Activated CD4-positive, alpha-beta T cell treated with anti-CD3 and anti-CD28 coated beads, Interleukin-2, amount 10 ng/mL, durations not matched to agents 24 days and 14 days (primary cell): Measurements from ENCODE around the gene AFG1L. TPM values are rescaled to one million over a fixed set of nuclear protein-coding genes. Genes with fewer than 3 reads are reported as not detected.
"Not testable (repeated sequence)": the region's sequence is repeated elsewhere in the genome, so short reads cannot be mapped to it uniquely, and the experiment has no call there.

Experiments
- DNase-seq: peaks from one replicate; pipeline ENCODE4 v3.0.0; 2022
- H3K27ac Mint-ChIP-seq: one replicate; pipeline ENCODE4 v1.8.0; 2022; ENCODE audit warnings: mild to moderate bottlenecking, mixed read lengths
- H3K27me3 Mint-ChIP-seq: one replicate; pipeline ENCODE4 v1.8.0; 2022; ENCODE audit warnings: mixed read lengths
- H3K36me3 Mint-ChIP-seq: one replicate; pipeline ENCODE4 v1.8.0; 2022; ENCODE audit warnings: low read depth, mild to moderate bottlenecking, mixed read lengths
- H3K4me1 Mint-ChIP-seq: one replicate; pipeline ENCODE4 v1.8.0; 2021; ENCODE audit warnings: mixed read lengths
- H3K4me3 Mint-ChIP-seq: one replicate; pipeline ENCODE4 v1.8.0; 2022; ENCODE audit warnings: mild to moderate bottlenecking, moderate library complexity, mixed read lengths
- H3K9me3 Mint-ChIP-seq: one replicate; pipeline ENCODE4 v1.8.0; 2021; ENCODE audit warnings: mixed read lengths
- intact Hi-C: fragments of 100-400 bp; cut with micrococcal nuclease; formaldehyde crosslinking; loops from one replicate; pipeline ENCODE4 v1.15.1; 2023
- total RNA-seq: library from RNA; stranded (reverse); gene quantifications from 2 replicates; pipeline ENCODE4 v1.2.3, GENCODE V29; 2022

AFG1L gene
- total RNA-seq, 1 donor from 2014 or later = 6.3 TPM

- no peaks in the 10 kb centered on the region for H3K4me1 Mint-ChIP-seq
These were observed 73.7 kb downstream of the AFG1L start for GRCh38 chr6:108368431-108369030.

DNA sequence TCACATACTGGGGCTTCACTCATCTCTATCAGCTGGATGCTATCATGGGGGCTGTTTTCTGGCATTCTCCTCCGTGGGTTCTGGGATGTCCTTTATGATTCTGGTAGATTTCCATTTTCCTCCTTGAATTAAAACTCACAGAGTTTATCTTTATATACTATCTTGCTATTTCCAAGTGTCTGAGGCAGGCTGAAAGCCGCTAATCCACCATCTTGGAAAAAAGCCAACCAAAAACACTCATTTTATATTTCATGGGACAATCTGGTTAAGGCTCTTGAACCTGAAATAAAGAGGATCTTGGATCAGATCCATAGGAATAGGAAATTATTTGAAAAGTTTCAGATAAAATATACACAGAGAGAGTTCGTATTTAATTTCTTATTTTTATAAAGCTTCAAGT is 86.0 kb downstream of the AFG1L start:
- H3K4me3 Mint-ChIP-seq = no peak overlapping the region
- H3K36me3 Mint-ChIP-seq = no peaks in the 10 kb centered on the region

More at GRCh38 chr6:108368431-108369030, 73.7 kb downstream of the AFG1L start:
- DNase-seq = no peak
- no peaks in the 10 kb centered on the region for H3K9me3 Mint-ChIP-seq
- H3K4me3 Mint-ChIP-seq = no peak overlapping the region
- intact Hi-C loops = no loop called here
- H3K27me3 Mint-ChIP-seq = peaks cover 6% of the 10 kb centered on the region
- peaks cover 2% of the 10 kb centered on the region for H3K36me3 Mint-ChIP-seq
- no peak overlapping the region for H3K27ac Mint-ChIP-seq

GRCh38 chr6:108383981-108384380 is 89.1 kb downstream of the AFG1L start:
- H3K9me3 Mint-ChIP-seq = no peaks in the 10 kb centered on the region
- no peaks in the 10 kb centered on the region for H3K27me3 Mint-ChIP-seq
- no peaks in the 10 kb centered on the region for H3K4me1 Mint-ChIP-seq
- H3K4me3 Mint-ChIP-seq = no peak overlapping the region
- H3K27ac Mint-ChIP-seq = no peak overlapping the region
- H3K36me3 Mint-ChIP-seq = no peaks in the 10 kb centered on the region
- no peak for DNase-seq
- intact Hi-C loops = no loop called here

More for the DNA sequence above, 86.0 kb downstream of the AFG1L start:
- Mint-ChIP-seq H3K27ac (no peak overlapping the region), H3K9me3 (no peaks in the 10 kb centered on the region), H3K4me1 (no peaks in the 10 kb centered on the region), H3K27me3 (no peaks in the 10 kb centered on the region)
- intact Hi-C loops = no loop called here
- DNase-seq = no peak

DNA sequence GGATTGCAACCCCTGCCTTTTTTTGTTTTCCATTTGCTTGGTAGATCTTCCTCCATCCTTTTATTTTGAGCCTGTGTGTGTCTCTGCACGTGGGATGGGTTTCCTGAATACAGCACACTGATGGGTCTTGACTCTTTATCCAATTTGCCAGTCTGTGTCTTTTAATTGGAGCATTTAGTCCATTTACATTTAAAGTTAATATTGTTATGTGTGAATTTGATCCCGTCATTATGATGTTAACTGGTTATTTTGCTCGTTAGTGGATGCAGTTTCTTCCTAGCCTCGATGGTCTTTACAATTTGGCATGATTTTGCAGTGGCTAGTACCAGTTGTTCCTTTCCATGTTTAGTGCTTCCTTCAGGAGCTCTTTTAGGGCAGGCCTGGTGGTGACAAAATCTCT is 94.3 kb downstream of the AFG1L start:
- H3K9me3 Mint-ChIP-seq, H3K27me3 Mint-ChIP-seq, intact Hi-C loops, DNase-seq, H3K27ac Mint-ChIP-seq, H3K4me1 Mint-ChIP-seq, H3K36me3 Mint-ChIP-seq, H3K4me3 Mint-ChIP-seq: not testable (repeated sequence)

GRCh38 chr6:108395297-108395696 is 100.4 kb downstream of the AFG1L start:
- intact Hi-C loops = no loop called here

GRCh38 chr6:108403236-108403635 is 108.4 kb downstream of the AFG1L start:
- Mint-ChIP-seq H3K9me3 (no peaks in the 10 kb centered on the region), H3K27ac (no peak overlapping the region), H3K36me3 (no peaks in the 10 kb centered on the region), H3K4me1 (no peaks in the 10 kb centered on the region), H3K4me3 (no peak overlapping the region), H3K27me3 (peaks cover 3% of the 10 kb centered on the region)
- intact Hi-C loops = no loop called here
- no peak for DNase-seq

More at GRCh38 chr6:108395297-108395696, 100.4 kb downstream of the AFG1L start:
- no peaks in the 10 kb centered on the region for H3K9me3 Mint-ChIP-seq
- no peaks in the 10 kb centered on the region for H3K4me1 Mint-ChIP-seq
- H3K27me3 Mint-ChIP-seq = peaks cover 12% of the 10 kb centered on the region
- no peaks in the 10 kb centered on the region for H3K36me3 Mint-ChIP-seq
- H3K27ac Mint-ChIP-seq = no peak overlapping the region
- no peak for DNase-seq
- H3K4me3 Mint-ChIP-seq = no peak overlapping the region

DNA sequence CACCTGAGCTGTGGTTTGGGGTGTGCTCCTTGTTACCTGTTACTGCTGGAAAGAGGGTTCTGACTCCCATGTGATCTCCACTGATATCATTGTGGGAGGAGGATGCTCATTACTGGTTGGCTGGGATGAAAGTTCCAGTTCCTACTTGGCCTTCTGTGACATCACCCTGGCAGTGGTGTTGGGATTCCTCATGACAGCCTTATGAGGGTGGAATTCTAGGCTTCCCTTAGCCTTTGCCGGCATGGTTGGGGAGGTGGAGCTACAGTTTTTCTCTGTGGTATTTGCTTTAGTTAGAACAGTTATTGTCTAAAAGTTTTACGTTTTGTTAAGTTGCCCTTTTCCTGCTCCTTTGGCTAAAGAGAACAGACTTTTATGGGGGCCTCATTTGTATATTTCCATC is 112.1 kb downstream of the AFG1L start:
- no peaks in the 10 kb centered on the region for H3K36me3 Mint-ChIP-seq
- peaks cover 2% of the 10 kb centered on the region for H3K9me3 Mint-ChIP-seq
- H3K27me3 Mint-ChIP-seq = peaks cover 3% of the 10 kb centered on the region
- no peak for DNase-seq
- H3K4me1 Mint-ChIP-seq = no peaks in the 10 kb centered on the region
- intact Hi-C loops = no loop called here
- no peak overlapping the region for H3K4me3 Mint-ChIP-seq
- no peak overlapping the region for H3K27ac Mint-ChIP-seq

DNA sequence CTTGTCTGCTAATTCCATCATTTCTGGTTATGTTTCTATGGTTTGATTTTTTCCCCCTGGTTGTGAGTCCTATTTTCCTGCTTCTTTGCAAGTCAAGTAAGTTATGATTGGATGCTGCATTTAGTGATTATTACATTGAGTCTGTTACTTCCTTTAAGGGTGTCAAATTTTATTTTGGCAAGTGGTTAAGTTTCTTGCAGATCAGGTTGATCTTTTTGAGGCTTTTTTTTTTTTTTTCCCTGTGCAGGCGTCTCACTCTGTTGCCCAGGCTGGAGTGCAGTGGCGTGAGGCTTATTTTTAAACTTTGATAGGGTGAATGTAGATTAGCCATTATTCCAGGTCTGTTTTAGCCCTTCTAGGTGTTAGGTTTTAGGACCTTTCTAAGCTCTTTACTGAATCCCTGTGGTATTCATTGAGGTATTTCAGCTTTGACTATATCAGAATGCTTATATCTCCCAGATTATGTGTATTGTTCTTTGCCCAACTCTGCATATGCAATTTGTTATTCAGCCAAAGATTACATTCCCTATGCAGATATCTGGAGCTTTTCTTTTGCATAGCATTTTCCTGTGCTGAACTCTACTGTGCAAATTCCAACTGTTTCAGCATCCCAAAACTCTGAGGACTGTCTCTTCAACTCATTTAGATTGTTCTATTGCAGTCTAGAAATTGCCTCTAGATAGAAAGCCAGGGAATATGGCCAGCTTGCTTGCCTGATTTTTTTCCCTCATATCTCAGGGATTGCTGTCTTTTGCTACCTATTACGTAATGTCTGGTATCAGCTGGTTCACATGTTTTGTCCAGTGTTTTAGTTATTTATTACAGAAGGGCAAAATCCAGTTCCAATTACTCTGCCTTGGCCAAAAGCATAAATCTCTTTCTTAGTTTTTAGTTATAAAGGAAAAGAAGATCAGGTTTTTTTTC is 113.3 kb downstream of the AFG1L start:
- Mint-ChIP-seq H3K4me3 (no peak overlapping the region), H3K27ac (no peak overlapping the region), H3K9me3 (peaks cover 6% of the 10 kb centered on the region), H3K4me1 (no peaks in the 10 kb centered on the region), H3K36me3 (no peaks in the 10 kb centered on the region), H3K27me3 (peaks cover 3% of the 10 kb centered on the region)
- intact Hi-C loops = no loop called here
- DNase-seq = no peak

GRCh38 chr6:108408861-108409260 is 114.0 kb downstream of the AFG1L start:
- H3K27ac Mint-ChIP-seq = no peak overlapping the region
- H3K4me3 Mint-ChIP-seq = no peak overlapping the region
- H3K4me1 Mint-ChIP-seq = no peaks in the 10 kb centered on the region
- H3K27me3 Mint-ChIP-seq = peaks cover 10% of the 10 kb centered on the region
- DNase-seq = no peak
- peaks cover 13% of the 10 kb centered on the region for H3K9me3 Mint-ChIP-seq
- H3K36me3 Mint-ChIP-seq = no peaks in the 10 kb centered on the region
- intact Hi-C loops = no loop called here

DNA sequence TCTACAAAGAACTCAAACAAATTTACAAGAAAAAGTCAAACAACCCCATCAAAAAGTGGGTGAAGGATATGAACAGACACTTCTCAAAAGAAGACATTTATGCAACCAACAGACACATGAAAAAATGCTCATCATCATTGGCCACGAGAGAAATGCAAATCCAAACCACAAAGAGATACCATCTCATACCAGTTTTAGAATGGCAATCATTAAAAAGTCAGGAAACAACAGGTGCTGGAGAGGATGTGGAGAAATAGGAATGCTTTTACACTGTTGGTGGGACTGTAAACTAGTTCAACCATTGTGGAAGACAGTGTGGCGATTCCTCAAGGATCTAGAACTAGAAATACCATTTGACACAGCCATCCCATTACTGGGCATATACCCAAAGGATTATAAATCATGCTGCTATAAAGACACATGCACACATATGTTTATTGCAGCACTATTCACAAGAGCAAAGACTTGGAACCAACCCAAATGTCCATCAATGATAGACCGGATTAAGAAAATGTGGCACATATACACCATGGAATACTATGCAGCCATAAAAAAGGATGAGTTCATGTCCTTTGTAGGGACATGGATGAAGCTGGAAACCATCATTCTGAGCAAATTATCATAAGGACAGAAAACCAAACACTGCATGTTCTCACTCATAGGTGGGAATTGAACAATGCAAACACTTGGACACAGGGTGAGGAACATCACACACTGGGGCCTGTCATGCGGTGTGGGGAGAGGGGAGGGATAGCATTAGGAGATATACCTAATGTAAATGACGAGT is 121.4 kb downstream of the AFG1L start:
- H3K36me3 Mint-ChIP-seq, DNase-seq, H3K4me1 Mint-ChIP-seq, H3K27ac Mint-ChIP-seq, H3K4me3 Mint-ChIP-seq, intact Hi-C loops: not testable (repeated sequence)
- Mint-ChIP-seq H3K27me3 (peaks cover 25% of the 10 kb centered on the region), H3K9me3 (peaks cover 22% of the 10 kb centered on the region)

DNA sequence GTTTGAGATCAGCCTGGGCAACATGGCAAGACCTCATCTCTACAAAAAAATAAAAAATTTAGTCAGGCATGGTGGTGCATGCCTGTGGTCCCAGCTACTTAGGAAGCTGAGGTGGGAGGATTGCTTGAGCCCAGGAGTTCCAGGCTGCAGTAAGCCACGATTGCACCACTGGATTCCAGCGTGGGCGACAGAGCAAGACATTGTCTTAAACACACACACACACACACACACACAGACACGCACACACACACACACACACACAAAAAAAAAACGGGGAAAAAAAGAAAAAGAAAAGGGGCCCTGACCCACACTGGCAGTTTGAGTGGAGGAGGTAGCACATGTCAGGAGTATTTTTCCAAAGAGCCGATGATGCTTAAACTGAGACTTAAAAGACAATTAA is 122.2 kb downstream of the AFG1L start:
- Mint-ChIP-seq H3K36me3 (no peaks in the 10 kb centered on the region), H3K27me3 (peaks cover 30% of the 10 kb centered on the region), H3K27ac (no peak overlapping the region), H3K9me3 (peaks cover 19% of the 10 kb centered on the region), H3K4me1 (no peaks in the 10 kb centered on the region), H3K4me3 (no peak overlapping the region)
- no peak for DNase-seq
- intact Hi-C loops = no loop called here

GRCh38 chr6:108419474-108419873 is 124.6 kb downstream of the AFG1L start:
- no peaks in the 10 kb centered on the region for H3K36me3 Mint-ChIP-seq
- H3K9me3 Mint-ChIP-seq = peaks cover 3% of the 10 kb centered on the region
- H3K27me3 Mint-ChIP-seq = peaks cover 28% of the 10 kb centered on the region
- H3K4me1 Mint-ChIP-seq = no peaks in the 10 kb centered on the region
- DNase-seq = no peak
- intact Hi-C loops = no loop called here
- no peak overlapping the region for H3K27ac Mint-ChIP-seq
- H3K4me3 Mint-ChIP-seq = no peak overlapping the region

DNA sequence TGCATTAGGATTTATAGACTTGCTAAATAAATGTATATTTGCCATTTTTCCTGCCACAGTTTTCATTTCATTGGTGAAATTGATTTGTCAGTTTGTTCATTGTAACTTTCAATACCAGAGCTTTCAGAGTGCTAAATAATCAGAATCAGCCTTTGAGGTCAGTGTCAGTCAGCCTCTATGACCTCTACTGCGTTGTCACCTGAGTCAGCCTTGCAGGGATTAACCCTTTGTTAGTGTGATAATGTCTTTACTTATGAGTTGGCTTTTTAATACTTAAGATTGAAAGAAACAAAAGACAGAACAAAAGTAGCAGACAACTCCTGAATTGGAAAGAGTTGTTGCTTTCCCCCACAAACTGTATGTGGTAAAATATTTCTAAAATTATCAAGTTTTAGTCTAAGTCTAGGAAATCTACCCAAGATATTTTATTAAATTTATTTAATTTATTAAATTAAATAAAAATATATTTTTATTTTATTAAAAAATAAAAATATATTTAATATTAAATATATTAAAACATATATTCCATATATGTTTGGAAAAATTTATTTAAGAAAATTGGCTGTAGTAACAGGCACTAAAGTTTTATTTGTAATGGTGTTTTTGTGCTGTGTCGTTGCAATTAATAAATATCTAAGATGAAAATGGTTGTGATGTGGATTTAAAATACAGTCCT is 125.2 kb downstream of the AFG1L start:
- Mint-ChIP-seq H3K4me3 (no peak overlapping the region), H3K27me3 (peaks cover 28% of the 10 kb centered on the region), H3K9me3 (no peaks in the 10 kb centered on the region), H3K4me1 (no peaks in the 10 kb centered on the region), H3K36me3 (no peaks in the 10 kb centered on the region), H3K27ac (no peak overlapping the region)
- intact Hi-C loops = no loop called here
- DNase-seq = no peak
